Measurements from ENCODE around the gene GINS3. TPM values are rescaled to one million over a fixed set of nuclear protein-coding genes. Genes with fewer than 3 reads are reported as not detected.
"Not testable (repeated sequence)": the region's sequence is repeated elsewhere in the genome, so short reads cannot be mapped to it uniquely, and the experiment has no call there.

GINS3 gene
- total RNA-seq, 1 experiment from 2014 or later: 4.2 TPM

DNA sequence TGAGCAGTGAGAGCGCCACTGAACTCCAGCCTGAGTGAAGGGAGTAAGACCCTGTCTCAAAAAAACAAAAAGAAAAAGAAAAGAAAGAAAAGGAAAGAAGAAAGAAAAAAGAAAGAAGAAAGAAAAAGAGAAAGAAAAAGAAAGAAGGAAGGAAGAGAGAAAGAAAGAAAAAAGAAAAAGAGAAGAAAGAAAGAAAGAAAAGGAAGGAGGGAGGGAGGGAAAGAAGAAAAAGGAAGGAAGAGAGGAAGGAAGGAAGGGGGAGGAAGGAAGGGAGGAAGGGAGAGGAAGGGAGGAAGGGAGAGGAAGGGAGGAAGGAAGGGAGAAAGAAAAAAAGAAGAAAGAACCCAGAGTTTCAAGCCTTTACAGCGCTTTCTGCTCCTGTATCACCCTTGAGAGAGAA, 19.1 kb downstream of the GINS3 start:
- no peak for DNase-seq (ENCODE audit: unreplicated experiment)
- ChIA-PET POLR2A (interaction anchor here (0.7 to 1.5 kb wide), 5 partner anchors 11 to 23 kb away, joined by 3 to 7 read pairs (median 3); partner anchors contain the start of gene GINS3), CTCF (interaction anchor here (0.6 to 2.4 kb wide), 5 partner anchors 18 to 189 kb away, joined by 3 to 9 read pairs (median 3); no protein-coding TSS in a partner anchor)
- Mint-ChIP-seq H3K9me3 (ENCODE audit: unreplicated experiment) (no peaks in the 10 kb centered on the region), H3K27me3 (ENCODE audit: insufficient read depth, unreplicated experiment) (no peaks in the 10 kb centered on the region), H3K27ac (ENCODE audit: low read depth, unreplicated experiment) (no peak overlapping the region), H3K4me1 (ENCODE audit: insufficient read depth, unreplicated experiment) (peaks cover 16% of the 10 kb centered on the region), H3K4me3 (ENCODE audit: unreplicated experiment) (no peak overlapping the region), H3K36me3 (ENCODE audit: insufficient read depth, unreplicated experiment) (no peaks in the 10 kb centered on the region)
- TF ChIP-seq, protein P1, sequence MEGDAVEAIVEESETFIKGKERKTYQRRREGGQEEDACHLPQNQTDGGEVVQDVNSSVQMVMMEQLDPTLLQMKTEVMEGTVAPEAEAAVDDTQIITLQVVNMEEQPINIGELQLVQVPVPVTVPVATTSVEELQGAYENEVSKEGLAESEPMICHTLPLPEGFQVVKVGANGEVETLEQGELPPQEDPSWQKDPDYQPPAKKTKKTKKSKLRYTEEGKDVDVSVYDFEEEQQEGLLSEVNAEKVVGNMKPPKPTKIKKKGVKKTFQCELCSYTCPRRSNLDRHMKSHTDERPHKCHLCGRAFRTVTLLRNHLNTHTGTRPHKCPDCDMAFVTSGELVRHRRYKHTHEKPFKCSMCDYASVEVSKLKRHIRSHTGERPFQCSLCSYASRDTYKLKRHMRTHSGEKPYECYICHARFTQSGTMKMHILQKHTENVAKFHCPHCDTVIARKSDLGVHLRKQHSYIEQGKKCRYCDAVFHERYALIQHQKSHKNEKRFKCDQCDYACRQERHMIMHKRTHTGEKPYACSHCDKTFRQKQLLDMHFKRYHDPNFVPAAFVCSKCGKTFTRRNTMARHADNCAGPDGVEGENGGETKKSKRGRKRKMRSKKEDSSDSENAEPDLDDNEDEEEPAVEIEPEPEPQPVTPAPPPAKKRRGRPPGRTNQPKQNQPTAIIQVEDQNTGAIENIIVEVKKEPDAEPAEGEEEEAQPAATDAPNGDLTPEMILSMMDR (IDR thresholded peaks at IDR 0.05; ENCODE audit: unreplicated experiment): no peak
- BruUV-seq (replicated peaks): no TSS peak
- intact Hi-C loops (cut with micrococcal nuclease): no loop called here

DNA sequence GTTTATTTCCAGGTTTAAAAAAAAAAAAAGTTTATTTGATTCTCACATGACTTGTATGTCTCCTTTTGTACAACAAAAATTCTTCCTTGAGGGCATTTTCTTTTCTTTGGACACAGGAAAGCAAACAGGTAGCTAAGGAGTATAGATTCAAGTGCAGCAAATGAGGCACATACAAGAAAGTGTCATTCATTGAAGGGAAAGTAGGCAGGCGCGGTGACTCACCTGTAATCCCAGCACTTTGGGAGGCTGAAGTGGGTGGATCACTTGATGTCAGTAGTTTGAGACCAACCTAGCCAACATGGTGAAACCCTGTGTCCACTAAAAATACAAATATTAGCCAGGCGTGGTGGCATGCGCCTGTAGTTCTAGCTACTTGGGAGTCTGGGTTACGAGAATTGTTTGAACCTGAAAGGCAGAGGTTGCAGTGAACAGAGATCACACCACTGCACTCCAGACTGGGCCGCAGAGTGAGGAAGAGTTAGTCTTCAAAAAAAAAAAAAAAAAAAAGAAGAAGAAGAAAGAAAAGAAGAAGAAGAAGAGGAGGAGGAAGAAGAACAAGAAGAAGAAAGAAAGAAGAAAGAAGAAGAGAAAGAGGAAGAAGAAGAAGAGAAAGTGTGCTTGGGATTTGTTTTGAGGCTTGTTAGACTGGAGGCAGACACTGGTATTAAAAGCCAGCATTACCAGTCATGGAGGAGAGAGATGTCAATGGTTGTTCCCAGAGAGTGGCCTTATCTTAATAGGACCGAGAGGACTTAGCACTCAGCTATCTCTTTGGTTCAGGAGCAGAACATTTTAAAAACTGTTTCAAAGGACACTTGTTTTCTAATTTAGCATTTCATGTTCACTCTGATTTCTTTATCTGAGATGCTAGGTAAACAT, 19.7 kb downstream of the GINS3 start:
- peak; percentile 51 for DNase-seq (ENCODE audit: unreplicated experiment)
- H3K4me3 Mint-ChIP-seq (ENCODE audit: unreplicated experiment): no peak overlapping the region
- POLR2A ChIA-PET: interaction anchor here (0.7 to 1.5 kb wide), 3 partner anchors 12 to 22 kb away, joined by 3 to 7 read pairs (median 6); partner anchors contain the start of gene GINS3
- H3K27ac Mint-ChIP-seq (ENCODE audit: low read depth, unreplicated experiment): no peak overlapping the region
- CTCF ChIA-PET: interaction anchor here (0.7 to 2.4 kb wide), 4 partner anchors 19 to 190 kb away, joined by 3 to 9 read pairs (median 4); no protein-coding TSS in a partner anchor
- no peaks in the 10 kb centered on the region for H3K9me3 Mint-ChIP-seq (ENCODE audit: unreplicated experiment)
- intact Hi-C loops (cut with micrococcal nuclease): no loop called here
- H3K4me1 Mint-ChIP-seq (ENCODE audit: insufficient read depth, unreplicated experiment): peaks cover 16% of the 10 kb centered on the region
- no peaks in the 10 kb centered on the region for H3K27me3 Mint-ChIP-seq (ENCODE audit: insufficient read depth, unreplicated experiment)
- no TSS peak for BruUV-seq (replicated peaks)
- TF ChIP-seq, protein P1 (IDR thresholded peaks at IDR 0.05; ENCODE audit: unreplicated experiment): no peak
- H3K36me3 Mint-ChIP-seq (ENCODE audit: insufficient read depth, unreplicated experiment): no peaks in the 10 kb centered on the region

DNA sequence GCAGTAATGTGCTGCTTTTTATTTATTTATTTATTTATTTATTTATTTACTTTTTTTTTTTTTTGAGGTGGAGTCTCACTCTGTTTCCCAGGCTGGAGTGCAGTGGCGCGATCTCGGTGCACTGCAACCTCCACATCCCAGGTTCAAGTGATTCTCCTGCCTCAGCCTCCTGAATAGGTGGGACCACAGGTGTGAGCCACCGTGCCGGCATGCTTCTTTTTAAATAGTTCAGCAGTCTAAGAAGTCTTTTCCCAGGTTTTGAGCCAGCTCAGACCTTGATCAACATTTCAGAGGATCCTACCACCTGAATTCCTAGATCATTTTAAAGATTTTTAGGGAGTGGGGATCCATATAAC, 20.3 kb downstream of the GINS3 start:
- H3K4me3 Mint-ChIP-seq (ENCODE audit: unreplicated experiment); BruUV-seq (replicated peaks); intact Hi-C loops (cut with micrococcal nuclease); H3K36me3 Mint-ChIP-seq (ENCODE audit: insufficient read depth, unreplicated experiment); H3K9me3 Mint-ChIP-seq (ENCODE audit: unreplicated experiment); H3K27me3 Mint-ChIP-seq (ENCODE audit: insufficient read depth, unreplicated experiment); DNase-seq (ENCODE audit: unreplicated experiment); H3K27ac Mint-ChIP-seq (ENCODE audit: low read depth, unreplicated experiment): not testable (repeated sequence)
- ChIA-PET CTCF (interaction anchor here (1.7 kb wide), 1 partner anchor 76 kb away, joined by 4 read pairs; no protein-coding TSS in a partner anchor), POLR2A (interaction anchor here (0.9 to 1.5 kb wide), 2 partner anchors 13 to 20 kb away, joined by 3 to 7 read pairs; partner anchors contain the start of gene GINS3)
- peaks cover 16% of the 10 kb centered on the region for H3K4me1 Mint-ChIP-seq (ENCODE audit: insufficient read depth, unreplicated experiment)

DNA sequence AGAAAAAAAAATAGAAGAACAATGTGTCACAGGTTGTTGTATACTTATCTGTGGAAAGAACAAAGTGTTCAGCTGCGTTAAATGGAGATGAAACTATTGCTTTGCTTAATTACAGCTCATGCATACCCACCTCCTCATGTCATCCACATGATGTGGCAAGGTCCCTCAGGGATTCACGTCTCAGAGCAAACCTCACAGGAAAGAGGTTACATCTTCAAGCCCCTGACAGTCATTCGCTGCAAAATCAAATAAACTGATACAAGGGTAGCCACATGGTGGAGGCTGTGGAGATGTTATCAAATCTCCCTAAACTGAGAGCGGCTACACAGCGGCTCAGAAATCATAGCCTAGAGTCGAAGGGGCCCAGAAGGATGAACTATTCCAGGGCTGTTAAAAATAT, 21.1 kb downstream of the GINS3 start:
- peaks cover 18% of the 10 kb centered on the region for H3K4me1 Mint-ChIP-seq (ENCODE audit: insufficient read depth, unreplicated experiment)
- H3K27ac Mint-ChIP-seq (ENCODE audit: low read depth, unreplicated experiment): no peak overlapping the region
- intact Hi-C loops (cut with micrococcal nuclease): no loop called here
- POLR2A ChIA-PET: no interaction called here
- CTCF ChIA-PET: interaction anchor here (0.5 to 1.7 kb wide), 8 partner anchors 30 to 485 kb away, joined by 3 to 6 read pairs (median 4); no protein-coding TSS in a partner anchor
- TF ChIP-seq, protein P1 (IDR thresholded peaks at IDR 0.05; ENCODE audit: unreplicated experiment): no peak
- no peaks in the 10 kb centered on the region for H3K27me3 Mint-ChIP-seq (ENCODE audit: insufficient read depth, unreplicated experiment)
- no peak overlapping the region for H3K4me3 Mint-ChIP-seq (ENCODE audit: unreplicated experiment)
- no peaks in the 10 kb centered on the region for H3K36me3 Mint-ChIP-seq (ENCODE audit: insufficient read depth, unreplicated experiment)
- no peak for DNase-seq (ENCODE audit: unreplicated experiment)
- BruUV-seq (replicated peaks): no TSS peak
- no peaks in the 10 kb centered on the region for H3K9me3 Mint-ChIP-seq (ENCODE audit: unreplicated experiment)
